ENCODE results near the gene CDSN. TPM values are rescaled to one million over a fixed set of nuclear protein-coding genes. Genes with fewer than 3 reads are reported as not detected.
"Not testable (repeated sequence)": the region's sequence is repeated elsewhere in the genome, so short reads cannot be mapped to it uniquely, and the experiment has no call there.

Gene CDSN
- total and polyA plus RNA-seq, 5 donors: 0.11 to 0.17 (median 0.14) TPM; not detected in 2

- Histone ChIP-seq H3K27ac (ENCODE audit: low read length) (no peak overlapping the region), H3K4me3 (ENCODE audit: low read length) (no peak overlapping the region), H3K4me1 (ENCODE audit: control insufficient read depth, insufficient read depth, low read length) (no peaks in the 10 kb centered on the region), H3K27me3 (ENCODE audit: control insufficient read depth, insufficient read depth) (no peaks in the 10 kb centered on the region), H3K9me3 (ENCODE audit: control insufficient read depth, low read length) (no peaks in the 10 kb centered on the region)
- DNase-seq (no peak), ATAC-seq (no peak)
- 81% methylated on average over 4 of the region's 4 CpGs for WGBS
- intact Hi-C loops (cut with DNase I): loop anchor here in 2 of 4 donors (5.0 to 10.0 kb wide), 2 partner anchors 162 to 249 kb away; partner anchors contain the start of gene VARS2 (in 1 of the 2)
These were observed 43.6 kb downstream of the CDSN start for GRCh38 chr6:31076611-31077010.

- H3K4me3 ChIP-seq (ENCODE audit: low read length): no peak overlapping the region
- no peaks in the 10 kb centered on the region for H3K9me3 ChIP-seq (ENCODE audit: control insufficient read depth, low read length)
- H3K27me3 ChIP-seq (ENCODE audit: control insufficient read depth, insufficient read depth): no peaks in the 10 kb centered on the region
- no peak for ATAC-seq
- no peaks in the 10 kb centered on the region for H3K4me1 ChIP-seq (ENCODE audit: control insufficient read depth, insufficient read depth, low read length)
- DNase-seq: no peak
- H3K27ac ChIP-seq (ENCODE audit: low read length): no peak overlapping the region
- WGBS: 83% methylated on average over 1 of the region's 1 CpG
- intact Hi-C loops (cut with DNase I): loop anchor here in 2 of 4 donors (5.0 to 10.0 kb wide), 2 partner anchors 161 to 248 kb away; partner anchors contain the start of gene VARS2 (in 1 of the 2)
These were observed 44.7 kb downstream of the CDSN start for GRCh38 chr6:31075528-31075927.

GRCh38 chr6:31074401-31074800 lies 45.8 kb downstream of the CDSN start:
- Histone ChIP-seq H3K27ac (ENCODE audit: low read length) (no peak overlapping the region), H3K4me3 (ENCODE audit: low read length) (no peak overlapping the region), H3K27me3 (ENCODE audit: control insufficient read depth, insufficient read depth) (no peaks in the 10 kb centered on the region), H3K9me3 (ENCODE audit: control insufficient read depth, low read length) (no peaks in the 10 kb centered on the region), H3K4me1 (ENCODE audit: control insufficient read depth, insufficient read depth, low read length) (no peaks in the 10 kb centered on the region)
- ATAC-seq (no peak), DNase-seq (no peak)
- WGBS: 86% methylated on average over 4 of the region's 4 CpGs
- intact Hi-C loops (cut with DNase I): loop anchor here in 2 of 4 donors (5.0 to 10.0 kb wide), 3 partner anchors 157 to 247 kb away; partner anchors contain the start of gene VARS2 (in 1 of the 2)

- Histone ChIP-seq H3K9me3 (ENCODE audit: control insufficient read depth, low read length) (no peaks in the 10 kb centered on the region), H3K4me3 (ENCODE audit: low read length) (no peak overlapping the region), H3K27me3 (ENCODE audit: control insufficient read depth, insufficient read depth) (no peaks in the 10 kb centered on the region), H3K27ac (ENCODE audit: low read length) (no peak overlapping the region), H3K4me1 (ENCODE audit: control insufficient read depth, insufficient read depth, low read length) (no peaks in the 10 kb centered on the region)
- peak in 1 of 3 donors; percentile 58 for DNase-seq
- ATAC-seq: peak; percentile 75 to 86
- WGBS: 36% methylated on average over 6 of the region's 6 CpGs
- intact Hi-C loops (cut with DNase I): loop anchor here in 2 of 4 donors (5.0 to 10.0 kb wide), 3 partner anchors 153 to 243 kb away; partner anchors contain the start of gene VARS2 (in 1 of the 2)
These were observed 49.5 kb downstream of the CDSN start for GRCh38 chr6:31070711-31071197.

- Histone ChIP-seq H3K9me3 (ENCODE audit: control insufficient read depth, low read length) (no peaks in the 10 kb centered on the region), H3K27me3 (ENCODE audit: control insufficient read depth, insufficient read depth) (no peaks in the 10 kb centered on the region), H3K4me1 (ENCODE audit: control insufficient read depth, insufficient read depth, low read length) (no peaks in the 10 kb centered on the region), H3K4me3 (ENCODE audit: low read length) (no peak overlapping the region), H3K27ac (ENCODE audit: low read length) (no peak overlapping the region)
- ATAC-seq (peak; percentile 87 to 92), DNase-seq (peak; percentile 74 to 91 (median 86))
- WGBS: 49% methylated on average over 13 of the region's 13 CpGs
- intact Hi-C loops (cut with DNase I): loop anchor here in 1 of 4 donors (2.0 to 5.0 kb wide), 2 partner anchors 154 to 242 kb away; partner anchors contain the start of gene VARS2
These were observed 51.4 kb downstream of the CDSN start for GRCh38 chr6:31068669-31069340.

GRCh38 chr6:31067891-31068668 lies 52.2 kb downstream of the CDSN start:
- ATAC-seq; H3K27ac ChIP-seq (ENCODE audit: low read length); H3K4me3 ChIP-seq (ENCODE audit: low read length); H3K27me3 ChIP-seq (ENCODE audit: control insufficient read depth, insufficient read depth); DNase-seq; H3K4me1 ChIP-seq (ENCODE audit: control insufficient read depth, insufficient read depth, low read length); H3K9me3 ChIP-seq (ENCODE audit: control insufficient read depth, low read length): not testable (repeated sequence)
- intact Hi-C loops (cut with DNase I): loop anchor here in 1 of 4 donors (2.0 to 5.0 kb wide), 2 partner anchors 153 to 241 kb away; partner anchors contain the start of gene VARS2
- 83% methylated on average over 6 of the region's 11 CpGs for WGBS

- H3K27me3 ChIP-seq (ENCODE audit: control insufficient read depth, insufficient read depth): not testable (repeated sequence)
- intact Hi-C loops (cut with DNase I): loop anchor here in 1 of 4 donors (5.0 kb wide), 1 partner anchor 240 kb away; no protein-coding TSS in a partner anchor
These were observed 53.2 kb downstream of the CDSN start for GRCh38 chr6:31067028-31067427.

GRCh38 chr6:31065556-31065955 lies 54.7 kb downstream of the CDSN start:
- intact Hi-C loops (cut with DNase I): loop anchor here in 1 of 4 donors (5.0 kb wide), 1 partner anchor 238 kb away; no protein-coding TSS in a partner anchor
- WGBS: 36% methylated on average over 2 of the region's 2 CpGs
- Histone ChIP-seq H3K4me1 (ENCODE audit: control insufficient read depth, insufficient read depth, low read length) (no peaks in the 10 kb centered on the region), H3K9me3 (ENCODE audit: control insufficient read depth, low read length) (no peaks in the 10 kb centered on the region), H3K4me3 (ENCODE audit: low read length) (no peak overlapping the region), H3K27ac (ENCODE audit: low read length) (no peak overlapping the region), H3K27me3 (ENCODE audit: control insufficient read depth, insufficient read depth) (no peaks in the 10 kb centered on the region)
- DNase-seq (no peak), ATAC-seq (no peak)

More at GRCh38 chr6:31067028-31067427, 53.2 kb downstream of the CDSN start:
- not testable (repeated sequence) for H3K9me3 ChIP-seq (ENCODE audit: control insufficient read depth, low read length); H3K4me3 ChIP-seq (ENCODE audit: low read length); ATAC-seq; H3K4me1 ChIP-seq (ENCODE audit: control insufficient read depth, insufficient read depth, low read length); H3K27ac ChIP-seq (ENCODE audit: low read length)
- 85% methylated on average over 21 of the region's 32 CpGs for WGBS
- peak in 1 of 3 donors; percentile 59 for DNase-seq

Other genes starting within 250 kb of the CDSN start
- gene DDR1, start 235.9 kb downstream of the CDSN start, total RNA-seq: 100 to 1,000 TPM in 2 of 4 donors, 10 to 100 TPM in 2; 96.2 to 120 (median 100) TPM
- gene DDR1, start 235.9 kb downstream of the CDSN start, polyA plus RNA-seq: 46.9 TPM
- gene GTF2H4, start 212.2 kb downstream of the CDSN start, total RNA-seq: 10 to 100 TPM; 13.6 to 29.7 (median 18.2) TPM
- gene GTF2H4, start 212.2 kb downstream of the CDSN start, polyA plus RNA-seq: 10.6 TPM
- 10 to 100 TPM; 14.8 to 20.8 (median 16.9) TPM for gene VARS2, start 206.2 kb downstream of the CDSN start, total RNA-seq
- gene VARS2, start 206.2 kb downstream of the CDSN start, polyA plus RNA-seq: 14.2 TPM
- gene SFTA2, start 188.3 kb downstream of the CDSN start, total RNA-seq: under 1 TPM in 1 of 4 donors, not detected in 3; 0.45 TPM
- not detected for gene SFTA2, start 188.3 kb downstream of the CDSN start, polyA plus RNA-seq
- not detected for gene MUCL3, start 179.5 kb downstream of the CDSN start, total RNA-seq
- not detected for gene MUCL3, start 179.5 kb downstream of the CDSN start, polyA plus RNA-seq
- not detected for gene MUC21, start 136.7 kb downstream of the CDSN start, total RNA-seq
- 0.07 TPM for gene MUC21, start 136.7 kb downstream of the CDSN start, polyA plus RNA-seq
- under 1 TPM in 3 of 4 donors, not detected in 1; 0.06 to 0.14 (median 0.06) TPM for gene MUC22, start 110.0 kb downstream of the CDSN start, total RNA-seq
- 0.14 TPM for gene MUC22, start 110.0 kb downstream of the CDSN start, polyA plus RNA-seq
- gene C6orf15, start 7.9 kb downstream of the CDSN start, total RNA-seq: not detected
- gene C6orf15, start 7.9 kb downstream of the CDSN start, polyA plus RNA-seq: not detected
- gene PSORS1C1, start 5.6 kb downstream of the CDSN start, total RNA-seq: 1 to 10 TPM; 1.4 to 4.5 (median 4.4) TPM
- gene PSORS1C1, start 5.6 kb downstream of the CDSN start, polyA plus RNA-seq: 6.5 TPM
- gene PSORS1C2, start 18.6 kb upstream of the CDSN start, total RNA-seq: not detected
- gene PSORS1C2, start 18.6 kb upstream of the CDSN start, polyA plus RNA-seq: not detected
- 10 to 100 TPM; 10.8 to 16.7 (median 12.9) TPM for gene CCHCR1, start 37.4 kb upstream of the CDSN start, total RNA-seq
- 9.6 TPM for gene CCHCR1, start 37.4 kb upstream of the CDSN start, polyA plus RNA-seq
- 1 to 10 TPM; 2.0 to 5.5 (median 3.7) TPM for gene TCF19, start 38.1 kb upstream of the CDSN start, total RNA-seq
- 2.0 TPM for gene TCF19, start 38.1 kb upstream of the CDSN start, polyA plus RNA-seq
- gene POU5F1, start 50.2 kb upstream of the CDSN start, total RNA-seq: 1 to 10 TPM in 2 of 4 donors, under 1 TPM in 2; 0.34 to 1.2 (median 0.87) TPM
- 0.57 TPM for gene POU5F1, start 50.2 kb upstream of the CDSN start, polyA plus RNA-seq
- gene HLA-C, start 151.6 kb upstream of the CDSN start, total RNA-seq: 100 to 1,000 TPM; 183 to 425 (median 325) TPM
- gene HLA-C, start 151.6 kb upstream of the CDSN start, polyA plus RNA-seq: 276 TPM
- 100 to 1,000 TPM; 283 to 475 (median 403) TPM for gene HLA-B, start 236.7 kb upstream of the CDSN start, total RNA-seq
- gene HLA-B, start 236.7 kb upstream of the CDSN start, polyA plus RNA-seq: 448 TPM

All from right cardiac atrium (tissue), 5 donors.